ENCODE results near the gene ALG1L2.
A peak's percentile ranks its signal among the peaks of the same experiment; 100 is the strongest.
"Not testable (repeated sequence)": the region's sequence is repeated elsewhere in the genome, so short reads cannot be mapped to it uniquely, and the experiment has no call there.

ALG1L2 gene

GRCh38 chr3:130094491-130094941, 12.9 kb downstream of the ALG1L2 start:
- not testable (repeated sequence) for DNase-seq

GRCh38 chr3:130095858-130096257, 14.2 kb downstream of the ALG1L2 start:
- DNase-seq, result not testable (repeated sequence)

GRCh38 chr3:130097096-130097495, 15.5 kb downstream of the ALG1L2 start:
- DNase-seq, result not testable (repeated sequence)

DNA sequence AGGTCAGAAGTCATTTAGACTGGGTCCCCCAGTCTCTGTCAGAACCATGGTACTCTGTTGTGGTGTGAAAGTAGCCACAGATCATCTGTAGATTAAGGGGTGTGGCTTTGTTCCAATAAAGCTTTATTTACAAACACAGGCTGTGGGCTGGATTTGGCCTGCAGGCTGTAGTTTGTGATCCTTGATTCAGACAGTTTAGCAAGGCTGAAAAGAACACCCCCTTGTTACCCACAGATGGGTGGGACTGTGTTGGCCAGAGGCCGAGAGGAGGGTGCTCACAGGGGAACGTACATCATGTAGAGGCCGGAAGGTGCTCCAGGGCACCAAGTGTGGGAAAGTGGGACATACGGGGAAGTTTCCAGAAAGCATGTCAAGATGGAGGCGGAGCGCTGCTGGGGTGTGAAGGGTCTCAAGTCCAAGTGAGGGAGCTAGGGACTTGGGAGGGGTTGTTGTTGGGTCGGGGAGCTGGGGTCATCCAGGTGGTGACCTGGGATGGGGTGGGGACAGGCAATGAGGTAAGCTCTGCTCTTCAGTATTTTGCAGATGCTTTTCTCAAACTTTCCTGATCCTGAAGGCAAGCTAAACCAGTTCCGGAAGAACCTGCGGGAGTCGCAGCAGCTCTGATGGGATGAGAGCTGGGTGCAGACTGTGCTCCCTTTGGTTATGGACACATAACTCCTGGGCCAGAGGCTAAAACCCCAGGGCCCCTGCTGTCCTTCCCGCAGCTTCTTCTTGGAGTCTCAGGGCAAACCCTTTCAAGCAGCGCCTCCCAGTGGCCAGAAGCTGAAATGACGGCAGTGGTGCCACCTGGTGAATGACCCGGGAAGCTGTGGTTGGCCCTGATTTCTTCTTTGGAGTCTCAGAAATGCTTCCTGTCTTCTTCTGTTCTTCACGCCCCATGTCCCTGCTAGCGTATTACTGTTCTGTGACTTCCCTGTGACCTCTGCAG, 16.3 kb downstream of the ALG1L2 start:
- not testable (repeated sequence) for DNase-seq

- not testable (repeated sequence) for DNase-seq
These were observed 17.2 kb downstream of the ALG1L2 start for GRCh38 chr3:130098639-130099385.

DNA sequence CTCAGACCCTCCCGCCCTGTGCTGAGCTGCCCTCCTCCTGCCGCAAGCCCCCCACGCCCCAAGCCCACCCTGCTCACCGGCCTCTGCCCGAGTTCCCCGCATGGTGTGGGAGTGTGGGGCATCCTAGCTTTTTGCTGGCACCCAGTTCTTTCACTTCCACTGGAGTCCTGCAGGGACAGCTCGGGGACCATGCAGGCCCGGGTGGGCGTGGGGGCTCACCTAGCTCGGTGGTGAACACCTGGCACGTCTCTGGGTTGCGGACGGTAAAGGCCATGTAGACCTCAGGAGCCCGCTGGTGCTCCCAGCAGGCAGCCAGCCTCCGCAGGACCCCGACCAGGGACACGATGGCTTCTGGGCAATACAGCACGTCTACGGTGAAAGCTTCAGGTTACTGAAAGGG, 20.9 kb downstream of the ALG1L2 start:
- not testable (repeated sequence) for DNase-seq

- not testable (repeated sequence) for DNase-seq
These were observed 22.6 kb downstream of the ALG1L2 start for GRCh38 chr3:130104191-130104590.

- not testable (repeated sequence) for DNase-seq
These were observed 25.8 kb downstream of the ALG1L2 start for GRCh38 chr3:130107333-130107995.

DNA sequence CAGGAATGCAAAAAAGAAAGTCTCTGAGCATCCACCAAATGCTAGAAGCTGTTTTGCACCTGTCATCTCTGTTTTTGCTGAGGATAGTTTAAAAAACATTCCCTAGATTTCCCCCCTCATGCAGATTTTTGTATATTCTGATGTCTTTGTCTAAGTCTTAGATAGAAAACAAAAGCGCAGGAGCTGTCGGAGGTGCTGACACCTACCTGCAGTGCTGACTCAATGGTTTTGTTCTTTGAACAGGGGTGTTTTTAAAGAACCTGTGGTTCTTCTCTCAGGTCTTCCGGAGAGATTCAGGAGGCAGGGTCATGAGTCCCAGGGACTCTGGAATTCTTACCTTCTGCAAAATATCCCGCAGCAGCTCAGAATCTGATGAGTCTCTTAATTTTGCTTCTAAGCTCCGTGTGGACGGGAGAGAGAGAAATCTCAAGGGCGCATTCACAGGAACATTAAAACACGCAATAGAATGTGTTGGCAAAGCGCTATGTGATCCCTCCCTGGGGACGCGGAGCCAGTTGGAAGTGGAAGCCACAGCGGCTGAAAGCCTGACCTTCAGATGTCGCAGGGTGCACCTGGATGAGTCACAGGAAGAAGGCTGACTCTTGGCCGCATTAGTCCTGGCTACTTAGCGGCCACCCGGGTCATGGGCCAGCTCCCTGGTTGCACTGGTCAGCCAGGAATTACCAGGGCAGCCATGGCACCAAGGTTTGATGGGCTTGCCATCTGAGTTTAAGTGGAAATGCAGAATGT, 27.4 kb downstream of the ALG1L2 start:
- DNase-seq, result not testable (repeated sequence)

DNA sequence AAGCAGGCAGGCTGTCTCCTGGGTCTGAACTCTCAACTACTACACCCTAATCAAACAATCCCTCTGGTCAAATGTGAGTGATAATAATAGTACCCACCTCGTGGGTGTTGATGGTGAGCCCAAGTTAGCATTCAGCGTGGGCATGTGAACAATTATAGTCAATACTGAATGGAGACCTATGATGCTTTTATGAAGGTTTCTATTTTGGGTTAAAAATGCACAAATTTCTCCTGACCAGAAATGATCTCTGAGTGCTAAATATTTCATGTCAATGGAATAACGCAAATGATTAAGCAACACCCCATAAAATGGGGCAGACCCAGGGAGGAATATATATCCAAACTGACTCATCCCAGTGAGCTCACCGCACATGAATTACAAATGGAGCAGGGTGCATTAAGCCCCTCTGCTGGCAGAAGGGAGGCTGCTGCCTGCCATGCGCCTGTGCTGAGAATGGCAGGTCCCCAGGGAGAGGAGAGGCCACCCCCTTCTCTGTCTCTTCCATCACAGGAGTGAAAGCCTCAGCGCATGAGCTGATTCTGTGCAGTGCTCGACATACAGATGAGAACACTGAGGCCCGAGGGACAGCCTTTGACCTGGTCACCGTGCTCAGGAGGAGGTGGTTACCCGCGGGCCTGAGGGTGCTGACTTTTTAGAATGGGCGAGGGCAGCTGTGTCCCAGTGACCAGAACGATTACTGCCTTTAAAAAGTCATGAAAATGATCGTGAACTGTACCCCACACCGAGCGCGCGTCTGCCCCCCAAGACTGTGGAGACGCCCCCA, 28.9 kb downstream of the ALG1L2 start:
- not testable (repeated sequence) for DNase-seq

DNA sequence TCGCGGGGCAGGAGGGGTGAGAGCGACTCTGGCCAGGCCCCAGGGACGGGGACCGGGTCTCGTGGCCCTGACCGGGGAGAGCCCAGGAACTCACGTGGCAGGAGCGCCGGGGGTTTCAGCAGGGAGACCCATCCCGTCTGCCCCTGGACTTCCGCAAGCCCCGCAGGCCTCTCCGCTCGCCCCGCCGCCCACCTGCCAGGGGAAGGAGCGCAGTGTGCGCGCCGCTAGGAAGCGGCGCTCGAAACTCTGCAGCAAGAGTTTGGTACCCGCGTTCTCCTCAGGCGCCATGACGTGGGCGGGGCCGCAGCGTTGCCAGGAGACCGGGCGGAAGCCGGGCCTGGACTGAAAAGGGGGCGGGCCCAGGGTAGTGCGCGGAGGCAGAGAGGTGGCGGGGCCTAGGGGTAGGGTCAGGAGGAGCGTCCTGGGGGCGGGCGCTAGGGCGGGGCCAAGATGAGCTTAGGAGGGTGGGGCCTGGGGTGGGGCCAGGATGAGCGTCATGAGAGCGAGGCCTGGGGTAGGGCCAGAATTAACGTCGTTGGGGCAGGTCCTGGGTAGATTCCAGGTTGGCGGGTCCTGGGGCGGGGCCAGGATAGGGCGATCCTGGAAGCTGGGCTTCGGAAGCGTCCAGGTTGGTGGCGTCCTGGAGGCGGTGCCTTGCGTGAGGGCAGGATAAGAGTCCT, 29.7 kb downstream of the ALG1L2 start:
- peak; percentile 89 for DNase-seq

GRCh38 chr3:130111865-130112747, 30.5 kb downstream of the ALG1L2 start:
- peak; percentile 89 for DNase-seq

DNA sequence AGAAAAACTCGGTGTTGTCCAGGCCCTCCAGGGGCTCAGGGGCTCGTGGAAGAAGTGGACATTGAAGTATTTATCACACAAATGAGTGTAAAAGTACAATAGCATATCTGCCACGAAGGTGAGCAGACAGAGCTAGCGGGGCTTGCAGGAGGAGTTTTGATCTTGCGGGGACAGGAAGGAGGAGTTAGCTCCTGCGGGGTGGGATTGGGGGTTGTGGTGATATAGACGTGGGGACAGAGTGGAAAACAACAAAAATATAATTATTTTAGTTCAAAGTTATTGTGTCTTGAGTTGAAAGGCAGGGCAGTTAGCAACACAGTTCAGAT, 31.1 kb downstream of the ALG1L2 start:
- not testable (repeated sequence) for DNase-seq

- not testable (repeated sequence) for DNase-seq
These were observed 33.8 kb downstream of the ALG1L2 start for GRCh38 chr3:130115400-130115799.

GRCh38 chr3:130117933-130118332, 36.3 kb downstream of the ALG1L2 start:
- no peak for DNase-seq

DNA sequence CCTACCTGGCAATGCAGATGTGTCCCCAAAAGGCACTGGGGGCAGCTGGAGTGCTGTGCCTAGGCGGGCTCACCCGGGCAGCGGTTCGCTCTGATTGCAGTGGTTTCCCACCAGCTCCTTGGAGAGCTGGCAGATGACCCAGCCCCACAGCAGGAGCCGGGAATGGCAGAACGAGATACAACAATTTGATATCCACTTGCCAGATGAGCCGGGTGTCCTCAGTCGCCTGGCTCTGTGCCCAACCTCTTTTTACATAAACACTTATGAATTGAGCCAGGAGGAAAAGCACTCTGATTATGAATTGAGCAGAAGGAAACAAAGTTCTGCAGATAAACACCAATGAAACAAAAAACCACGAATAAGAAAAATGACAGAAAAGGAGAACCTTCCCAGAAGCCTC, 38.2 kb downstream of the ALG1L2 start:
- DNase-seq, result not testable (repeated sequence)

DNA sequence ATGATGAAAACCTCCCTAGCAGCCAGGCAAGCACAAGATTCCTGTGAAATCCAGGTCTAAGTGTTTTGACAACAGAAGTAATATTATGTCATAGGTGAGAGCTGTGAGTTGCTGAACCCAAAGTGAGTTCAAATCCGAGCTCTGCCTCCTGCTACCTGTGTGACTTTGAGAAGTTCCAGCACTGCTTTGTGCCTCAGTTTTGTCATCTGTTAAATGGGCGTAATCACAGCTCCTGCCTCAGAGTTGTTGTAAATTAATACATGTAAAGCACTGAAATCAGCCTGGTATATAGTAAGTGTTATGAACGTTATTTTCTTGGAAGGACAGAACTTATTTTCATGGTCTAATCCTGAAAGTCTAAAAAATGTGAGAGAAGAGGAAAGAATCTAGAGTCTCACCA, 38.7 kb downstream of the ALG1L2 start:
- DNase-seq, result not testable (repeated sequence)

- not testable (repeated sequence) for DNase-seq
These were observed 41.5 kb downstream of the ALG1L2 start for GRCh38 chr3:130122891-130123775.

GRCh38 chr3:130125406-130125805, 43.8 kb downstream of the ALG1L2 start:
- DNase-seq, result not testable (repeated sequence)

Data from NCI-H1436 treated with DMSO at 0.1 percent for 48 hours (cell line).